ENCODE measurements around the gene IQGAP2.
A peak's percentile ranks its signal among the peaks of the same experiment; 100 is the strongest.
"Not testable (repeated sequence)": the region's sequence is repeated elsewhere in the genome, so short reads cannot be mapped to it uniquely, and the experiment has no call there.

IQGAP2 gene

DNA sequence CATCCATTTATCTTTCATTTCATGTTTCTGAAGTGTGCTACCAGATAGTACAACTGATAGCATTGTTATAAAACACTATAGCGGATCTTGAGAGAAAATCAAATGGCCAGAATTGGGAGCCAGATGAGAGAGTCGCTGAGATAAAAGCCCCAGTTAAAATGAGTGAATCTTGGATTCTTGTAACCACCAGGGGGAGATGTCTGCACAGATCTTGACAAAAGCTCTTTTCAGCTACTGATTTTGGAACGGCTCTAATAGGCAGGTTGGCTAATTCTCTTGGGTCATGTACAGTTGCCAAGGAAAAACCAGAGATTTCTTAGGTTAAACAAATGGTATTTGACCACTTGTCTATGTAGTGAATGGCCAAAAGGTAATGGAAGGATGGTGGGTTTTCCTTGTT is 198.4 kb downstream of the IQGAP2 start:
- H3K27me3 ChIP-seq (replicated peaks): no peaks in the 10 kb centered on the region
- H3K36me3 ChIP-seq (replicated peaks): no peaks in the 10 kb centered on the region
- no peak overlapping the region for H3K27ac ChIP-seq
- in situ Hi-C loops (cut with HindIII; ENCODE audit: low pct_ligation_motif_present, low sequenced_read_pairs): no loop called here
- H3K4me3 ChIP-seq (ENCODE audit: low read depth, low read length): no peak overlapping the region
- TF ChIP-seq, protein P1, sequence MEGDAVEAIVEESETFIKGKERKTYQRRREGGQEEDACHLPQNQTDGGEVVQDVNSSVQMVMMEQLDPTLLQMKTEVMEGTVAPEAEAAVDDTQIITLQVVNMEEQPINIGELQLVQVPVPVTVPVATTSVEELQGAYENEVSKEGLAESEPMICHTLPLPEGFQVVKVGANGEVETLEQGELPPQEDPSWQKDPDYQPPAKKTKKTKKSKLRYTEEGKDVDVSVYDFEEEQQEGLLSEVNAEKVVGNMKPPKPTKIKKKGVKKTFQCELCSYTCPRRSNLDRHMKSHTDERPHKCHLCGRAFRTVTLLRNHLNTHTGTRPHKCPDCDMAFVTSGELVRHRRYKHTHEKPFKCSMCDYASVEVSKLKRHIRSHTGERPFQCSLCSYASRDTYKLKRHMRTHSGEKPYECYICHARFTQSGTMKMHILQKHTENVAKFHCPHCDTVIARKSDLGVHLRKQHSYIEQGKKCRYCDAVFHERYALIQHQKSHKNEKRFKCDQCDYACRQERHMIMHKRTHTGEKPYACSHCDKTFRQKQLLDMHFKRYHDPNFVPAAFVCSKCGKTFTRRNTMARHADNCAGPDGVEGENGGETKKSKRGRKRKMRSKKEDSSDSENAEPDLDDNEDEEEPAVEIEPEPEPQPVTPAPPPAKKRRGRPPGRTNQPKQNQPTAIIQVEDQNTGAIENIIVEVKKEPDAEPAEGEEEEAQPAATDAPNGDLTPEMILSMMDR (IDR thresholded peaks at IDR 0.05; ENCODE audit: low read depth, low read length, missing control alignments): peak; percentile 72
- DNase-seq: peak; percentile 72

DNA sequence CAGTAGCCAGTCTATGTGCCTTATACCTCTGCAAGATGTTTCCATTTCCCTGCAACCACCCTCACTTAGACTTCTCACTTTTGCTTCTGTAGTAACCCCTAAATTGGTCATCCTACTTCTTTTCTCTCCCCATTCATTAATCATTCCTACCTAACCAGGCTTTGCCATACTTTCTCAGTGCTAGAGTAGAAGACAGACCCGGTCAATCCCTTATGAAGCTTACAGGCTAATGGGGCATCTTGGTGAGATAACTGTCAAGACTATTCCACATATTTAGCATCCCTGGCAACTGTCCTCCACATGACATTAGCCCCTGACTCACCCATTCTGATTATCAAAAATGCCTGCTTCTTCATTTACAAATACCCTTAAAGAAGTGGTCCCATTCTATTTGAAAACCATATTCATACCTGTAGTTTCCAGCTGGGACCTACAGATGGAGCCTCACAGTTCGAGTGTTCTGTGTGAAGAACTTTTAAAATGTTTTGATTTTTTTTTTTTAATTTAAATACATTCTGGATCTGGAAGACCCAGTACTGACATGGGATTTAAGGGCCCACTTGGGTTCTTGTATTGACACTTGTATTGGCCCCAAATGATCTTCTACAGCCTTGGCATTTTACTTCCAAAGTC is 199.1 kb downstream of the IQGAP2 start:
- Histone ChIP-seq H3K27ac (no peak overlapping the region), H3K36me3 (replicated peaks) (no peaks in the 10 kb centered on the region), H3K4me3 (ENCODE audit: low read depth, low read length) (no peak overlapping the region), H3K27me3 (replicated peaks) (no peaks in the 10 kb centered on the region)
- TF ChIP-seq, protein P1 (IDR thresholded peaks at IDR 0.05; ENCODE audit: low read depth, low read length, missing control alignments): peak; percentile 68
- peak; percentile 32 for DNase-seq
- in situ Hi-C loops (cut with HindIII; ENCODE audit: low pct_ligation_motif_present, low sequenced_read_pairs): no loop called here

DNA sequence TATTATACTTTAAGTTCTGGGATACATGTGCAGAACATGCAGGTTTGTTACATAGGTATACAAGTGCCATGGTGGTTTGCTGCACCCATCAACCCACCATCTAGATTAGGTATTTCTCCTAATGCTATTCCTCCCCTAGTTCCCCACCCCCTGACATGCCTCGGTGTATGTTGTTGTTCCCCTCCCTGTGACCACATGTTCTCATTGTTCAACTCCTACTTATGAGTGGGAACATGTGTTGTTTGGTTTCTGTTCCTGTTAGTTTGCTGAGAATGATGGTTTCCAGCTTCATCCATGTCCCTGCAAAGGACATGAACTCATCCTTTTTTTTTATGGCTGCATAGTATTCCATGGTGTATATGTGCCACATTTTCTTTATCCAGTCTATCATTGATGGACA is 200.9 kb downstream of the IQGAP2 start:
- H3K4me3 ChIP-seq (ENCODE audit: low read depth, low read length); H3K27ac ChIP-seq; in situ Hi-C loops (cut with HindIII; ENCODE audit: low pct_ligation_motif_present, low sequenced_read_pairs); H3K27me3 ChIP-seq (replicated peaks); H3K36me3 ChIP-seq (replicated peaks); DNase-seq: not testable (repeated sequence)

DNA sequence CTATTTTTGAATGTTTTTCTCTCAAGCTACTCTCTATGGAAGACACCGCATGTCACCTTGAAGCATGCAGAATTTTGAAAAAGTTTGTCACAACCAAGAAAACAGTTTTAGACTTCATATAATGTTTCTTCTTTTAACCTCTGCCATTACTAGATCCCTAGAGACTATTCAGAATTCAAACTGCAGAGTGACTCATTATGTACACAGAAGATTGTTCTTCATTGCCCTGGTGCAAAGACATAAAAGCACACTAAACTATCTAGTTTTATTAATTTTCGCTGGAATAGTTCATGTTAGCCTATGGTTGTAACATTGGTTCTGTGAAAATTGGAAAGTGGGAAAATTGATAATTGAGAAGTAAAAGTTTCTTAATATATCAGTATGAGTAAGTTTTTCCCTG is 201.8 kb downstream of the IQGAP2 start:
- DNase-seq: no peak
- TF ChIP-seq, protein P1 (IDR thresholded peaks at IDR 0.05; ENCODE audit: low read depth, low read length, missing control alignments): no peak
- Histone ChIP-seq H3K36me3 (replicated peaks) (no peaks in the 10 kb centered on the region), H3K27ac (no peak overlapping the region), H3K27me3 (replicated peaks) (no peaks in the 10 kb centered on the region), H3K4me3 (ENCODE audit: low read depth, low read length) (no peak overlapping the region)
- in situ Hi-C loops (cut with HindIII; ENCODE audit: low pct_ligation_motif_present, low sequenced_read_pairs): no loop called here

DNA sequence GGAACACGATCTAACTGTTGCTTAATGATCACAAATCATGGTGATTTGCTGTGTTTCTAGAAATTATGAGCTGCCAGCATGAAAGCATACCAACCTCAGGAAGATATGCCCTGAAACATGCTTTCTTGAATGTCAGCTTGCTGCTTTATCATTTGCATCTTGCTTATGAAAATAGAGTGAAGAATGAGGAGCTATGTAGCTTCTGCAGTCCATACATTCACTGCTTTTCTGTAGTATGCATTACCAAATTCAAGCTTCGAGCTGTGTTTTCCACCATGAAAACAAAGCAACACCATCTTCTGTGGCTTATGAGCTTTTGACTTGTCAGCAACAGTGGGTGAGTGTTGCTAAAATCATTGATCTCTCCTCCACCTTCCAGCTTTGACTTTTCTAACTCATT is 203.6 kb downstream of the IQGAP2 start:
- no peaks in the 10 kb centered on the region for H3K36me3 ChIP-seq (replicated peaks)
- no peak overlapping the region for H3K4me3 ChIP-seq (ENCODE audit: low read depth, low read length)
- DNase-seq: no peak
- H3K27me3 ChIP-seq (replicated peaks): no peaks in the 10 kb centered on the region
- TF ChIP-seq, protein P1 (IDR thresholded peaks at IDR 0.05; ENCODE audit: low read depth, low read length, missing control alignments): no peak
- no peak overlapping the region for H3K27ac ChIP-seq
- in situ Hi-C loops (cut with HindIII; ENCODE audit: low pct_ligation_motif_present, low sequenced_read_pairs): no loop called here

DNA sequence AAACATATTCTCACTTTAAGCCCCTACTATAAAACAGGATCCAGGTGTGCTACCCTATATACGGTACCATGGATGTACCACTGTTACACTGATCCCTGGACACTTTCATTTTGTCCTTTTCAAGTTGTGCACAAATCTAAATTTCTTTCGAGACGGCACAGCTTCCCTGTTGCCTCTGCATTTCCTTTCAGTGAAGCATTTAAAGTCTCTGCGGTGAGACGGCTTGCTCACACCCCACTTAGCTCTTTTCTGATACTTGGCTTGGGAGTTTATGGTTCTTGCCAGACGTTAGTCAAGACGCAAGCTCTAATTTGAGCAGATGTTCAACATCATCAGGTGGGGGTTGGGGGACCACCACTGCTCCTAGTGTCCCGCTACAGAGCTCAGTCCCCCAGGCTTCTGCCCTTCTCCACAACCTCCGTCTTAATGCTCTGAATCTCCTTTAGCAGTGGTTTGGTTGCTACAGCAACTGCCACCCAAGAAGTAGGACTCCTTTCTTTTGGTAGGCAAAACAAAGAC is 204.3 kb downstream of the IQGAP2 start:
- H3K27me3 ChIP-seq (replicated peaks): no peaks in the 10 kb centered on the region
- no peak overlapping the region for H3K4me3 ChIP-seq (ENCODE audit: low read depth, low read length)
- H3K27ac ChIP-seq: no peak overlapping the region
- in situ Hi-C loops (cut with HindIII; ENCODE audit: low pct_ligation_motif_present, low sequenced_read_pairs): no loop called here
- H3K36me3 ChIP-seq (replicated peaks): no peaks in the 10 kb centered on the region
- TF ChIP-seq, protein P1 (IDR thresholded peaks at IDR 0.05; ENCODE audit: low read depth, low read length, missing control alignments): no peak
- no peak for DNase-seq

Data from brain microvascular endothelial cell (primary cell).